Ascending aorta (tissue), 2 donors: Measurements from ENCODE around the gene BPGM. TPM values are rescaled to one million over a fixed set of nuclear protein-coding genes. Genes with fewer than 3 reads are reported as not detected.
"Not testable (repeated sequence)": the region's sequence is repeated elsewhere in the genome, so short reads cannot be mapped to it uniquely, and the experiment has no call there.

Experiments
- DNase-seq, 2 donors: peaks; one replicate each; pipeline ENCODE4 v3.0.0-alpha.2; 2019; ENCODE audit warnings: low spot score in 2 of 2
- H3K27ac ChIP-seq, 2 donors: fragments of 200-600 bp; sonication (generic); one replicate each; pipeline ENCODE4 v1.5.1; 2016 to 2017; ENCODE audit warnings: mild to moderate bottlenecking in 1 of 2
- H3K27me3 ChIP-seq: fragments of 200-600 bp; sonication (generic); one replicate; pipeline ENCODE4 v1.5.1; 2017
- H3K36me3 ChIP-seq, 2 donors: fragments of 200-600 bp; sonication (generic); one replicate each; pipeline ENCODE4 v1.5.1; 2016
- H3K4me1 ChIP-seq, 2 donors: fragments of 200-600 bp; sonication (generic); one replicate each; pipeline ENCODE4 v1.5.1; 2016 to 2017; ENCODE audit warnings: mild to moderate bottlenecking in 1 of 2
- H3K4me3 ChIP-seq, 2 donors: fragments of 200-600 bp; sonication (generic); one replicate each; pipeline ENCODE4 v1.5.1; 2016 to 2017; ENCODE audit warnings: mild to moderate bottlenecking in 1 of 2
- H3K9me3 ChIP-seq, 2 donors: fragments of 200-600 bp; sonication (generic); one replicate each; pipeline ENCODE4 v1.5.1; 2016
- intact Hi-C: fragments of 100-400 bp; cut with DNase I; formaldehyde crosslinking; loops from one replicate; pipeline ENCODE4 v1.15.1; 2023
- total RNA-seq: library from RNA; depleted of rRNA; stranded (reverse); fragments of >200 nt; gene quantifications from one replicate; pipeline ENCODE4 v1.1.0, GENCODE V29; 2016
- TF ChIP-seq, protein P1 (sequence below), 3 experiments: fragments of 200-600 bp in 2 of 3; fragments of 450-650 bp in 1 of 3; sonication (generic) in 2 of 3; IDR thresholded peaks; one replicate each; pipeline ENCODE4 v1.5.1; 2016 to 2019; ENCODE audit warnings: antibody characterized with exemption in 3 of 3, mild to moderate bottlenecking in 1 of 3, moderate library complexity in 1 of 3

Gene BPGM
- total RNA-seq, 1 donor from 2014 or later = 19.2 TPM

DNA sequence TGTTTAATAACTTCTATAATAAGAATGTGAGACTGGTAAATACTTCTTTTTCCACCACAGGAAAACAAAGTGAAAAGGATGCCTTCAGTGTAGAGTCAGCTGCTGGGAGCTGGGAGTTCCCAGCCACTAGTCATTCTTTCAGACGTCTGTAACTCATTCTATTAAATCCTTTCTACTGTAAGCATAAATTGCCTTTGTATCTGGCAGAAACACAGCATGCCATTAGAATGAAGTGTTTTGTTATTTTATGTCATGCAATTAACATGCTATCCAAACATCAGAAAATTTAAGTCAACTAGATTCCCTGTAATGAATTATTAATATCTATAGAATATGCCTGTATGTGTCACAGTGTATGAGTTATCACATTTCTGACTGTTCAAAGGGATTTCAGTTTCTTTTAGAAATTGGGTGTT lies 14.3 kb downstream of the BPGM start:
- Histone ChIP-seq H3K36me3 (peaks cover 9 to 11% of the 10 kb centered on the region in 2 donors), H3K9me3 (no peaks in the 10 kb centered on the region), H3K27ac (no peak overlapping the region), H3K4me1 (no peaks in the 10 kb centered on the region), H3K27me3 (no peaks in the 10 kb centered on the region), H3K4me3 (no peak overlapping the region)
- TF ChIP-seq, protein P1, sequence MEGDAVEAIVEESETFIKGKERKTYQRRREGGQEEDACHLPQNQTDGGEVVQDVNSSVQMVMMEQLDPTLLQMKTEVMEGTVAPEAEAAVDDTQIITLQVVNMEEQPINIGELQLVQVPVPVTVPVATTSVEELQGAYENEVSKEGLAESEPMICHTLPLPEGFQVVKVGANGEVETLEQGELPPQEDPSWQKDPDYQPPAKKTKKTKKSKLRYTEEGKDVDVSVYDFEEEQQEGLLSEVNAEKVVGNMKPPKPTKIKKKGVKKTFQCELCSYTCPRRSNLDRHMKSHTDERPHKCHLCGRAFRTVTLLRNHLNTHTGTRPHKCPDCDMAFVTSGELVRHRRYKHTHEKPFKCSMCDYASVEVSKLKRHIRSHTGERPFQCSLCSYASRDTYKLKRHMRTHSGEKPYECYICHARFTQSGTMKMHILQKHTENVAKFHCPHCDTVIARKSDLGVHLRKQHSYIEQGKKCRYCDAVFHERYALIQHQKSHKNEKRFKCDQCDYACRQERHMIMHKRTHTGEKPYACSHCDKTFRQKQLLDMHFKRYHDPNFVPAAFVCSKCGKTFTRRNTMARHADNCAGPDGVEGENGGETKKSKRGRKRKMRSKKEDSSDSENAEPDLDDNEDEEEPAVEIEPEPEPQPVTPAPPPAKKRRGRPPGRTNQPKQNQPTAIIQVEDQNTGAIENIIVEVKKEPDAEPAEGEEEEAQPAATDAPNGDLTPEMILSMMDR (IDR thresholded peaks at IDR 0.05) = no peak
- intact Hi-C loops = no loop called here
- DNase-seq = no peak

DNA sequence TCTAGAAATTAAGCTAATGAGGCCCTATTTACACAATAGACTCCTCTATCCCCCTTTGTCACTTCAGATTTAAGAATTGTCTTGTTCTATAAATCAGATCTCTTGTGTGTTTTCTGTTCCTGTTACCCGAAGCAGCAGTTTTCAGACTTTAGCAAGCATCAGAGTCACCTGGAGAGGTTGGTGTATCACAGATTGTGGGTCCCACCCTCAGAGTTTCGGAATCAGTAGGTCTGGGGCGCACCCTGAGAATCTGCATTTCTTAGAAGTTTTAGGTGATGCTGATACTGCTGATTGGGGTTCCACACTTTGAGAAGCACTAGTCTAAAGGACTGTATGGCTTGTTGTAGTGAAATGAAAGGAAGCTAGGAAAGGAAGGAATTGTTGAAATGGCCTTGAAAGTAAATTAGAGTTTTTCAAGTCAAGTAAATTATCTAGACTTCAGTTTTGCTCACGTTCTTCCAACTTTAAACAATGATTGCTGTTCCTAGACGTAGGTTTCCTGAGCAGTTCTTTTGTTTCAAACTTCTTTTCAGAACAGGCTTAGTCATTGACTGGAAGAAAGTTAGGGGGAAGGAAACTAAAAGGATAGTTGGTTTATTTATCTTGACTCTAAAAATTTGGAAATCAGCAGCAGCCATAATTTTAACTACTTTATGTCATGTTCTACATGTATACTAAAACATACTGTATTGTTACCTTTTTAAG lies 15.7 kb downstream of the BPGM start:
- peaks cover 9 to 11% of the 10 kb centered on the region in 2 donors for H3K36me3 ChIP-seq
- TF ChIP-seq, protein P1 (IDR thresholded peaks at IDR 0.05) = no peak
- H3K27ac ChIP-seq = no peak overlapping the region
- no peak overlapping the region for H3K4me3 ChIP-seq
- intact Hi-C loops = no loop called here
- no peaks in the 10 kb centered on the region for H3K9me3 ChIP-seq
- no peak for DNase-seq
- H3K4me1 ChIP-seq = no peaks in the 10 kb centered on the region
- H3K27me3 ChIP-seq = no peaks in the 10 kb centered on the region

DNA sequence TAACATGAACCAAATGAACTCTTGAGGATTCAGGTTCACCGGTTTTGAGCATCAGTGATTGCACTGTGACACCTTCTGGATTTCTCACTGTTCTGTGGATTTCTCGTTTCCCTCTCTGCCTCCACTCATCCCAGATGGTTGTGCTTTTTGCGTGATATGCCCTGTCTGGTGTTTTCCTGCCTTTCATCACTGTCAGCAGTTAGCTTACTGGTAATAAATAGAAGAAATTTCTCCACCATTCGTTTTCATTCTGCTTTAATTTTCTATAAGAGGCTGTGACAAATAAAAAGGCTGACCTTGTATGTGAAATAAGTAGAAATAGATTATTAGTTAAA lies 16.2 kb downstream of the BPGM start:
- DNase-seq = no peak
- intact Hi-C loops = no loop called here
- Histone ChIP-seq H3K4me1 (no peaks in the 10 kb centered on the region), H3K27ac (no peak overlapping the region), H3K27me3 (no peaks in the 10 kb centered on the region), H3K4me3 (no peak overlapping the region), H3K9me3 (no peaks in the 10 kb centered on the region), H3K36me3 (peaks cover 9 to 11% of the 10 kb centered on the region in 2 donors)
- TF ChIP-seq, protein P1 (IDR thresholded peaks at IDR 0.05) = no peak

DNA sequence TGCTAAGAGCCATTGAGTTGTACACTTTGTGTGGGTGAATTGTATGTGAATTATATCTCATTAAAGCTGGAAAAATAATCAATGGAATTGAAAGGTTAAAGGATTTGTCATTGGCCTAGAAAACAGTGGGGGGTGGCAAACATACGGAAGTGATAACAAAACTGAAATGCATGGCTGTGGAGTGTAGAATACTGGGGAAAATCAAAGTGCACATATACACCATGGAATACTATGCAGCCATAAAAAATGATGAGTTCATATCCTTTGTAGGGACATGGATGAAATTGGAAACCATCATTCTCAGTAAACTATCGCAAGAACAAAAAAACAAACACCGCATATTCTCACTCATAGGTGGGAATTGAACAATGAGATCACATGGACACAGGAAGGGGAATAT lies 18.4 kb downstream of the BPGM start:
- H3K27ac ChIP-seq, H3K9me3 ChIP-seq: not testable (repeated sequence)

DNA sequence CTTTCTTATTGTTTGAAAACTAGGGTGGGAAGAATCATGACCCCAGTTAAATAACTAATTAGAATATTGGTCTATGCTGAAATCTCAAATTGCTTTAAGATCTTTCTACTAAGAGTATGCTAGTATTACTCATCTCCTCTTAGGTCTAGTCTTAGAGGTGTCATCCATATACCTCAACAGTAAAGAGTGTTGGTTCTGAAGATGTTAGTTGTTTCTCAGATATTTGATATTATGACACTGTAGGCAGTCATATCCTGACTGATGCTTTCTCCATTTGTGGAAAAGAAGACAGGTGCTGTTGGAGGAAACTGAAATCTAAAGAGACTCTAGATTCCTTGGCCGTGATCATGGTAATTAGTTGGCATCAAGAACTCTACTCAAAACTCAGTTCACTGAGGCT lies 21.2 kb downstream of the BPGM start:
- Histone ChIP-seq H3K4me3 (no peak overlapping the region), H3K4me1 (peaks cover 0 to 2% of the 10 kb centered on the region in 2 donors), H3K36me3 (peaks cover 0 to 3% of the 10 kb centered on the region in 2 donors), H3K27ac (no peak overlapping the region), H3K27me3 (no peaks in the 10 kb centered on the region), H3K9me3 (no peaks in the 10 kb centered on the region)
- TF ChIP-seq, protein P1 (IDR thresholded peaks at IDR 0.05) = no peak
- no peak for DNase-seq
- intact Hi-C loops = no loop called here

More for the DNA sequence above, 18.4 kb downstream of the BPGM start:
- H3K36me3 ChIP-seq, DNase-seq, H3K4me1 ChIP-seq, intact Hi-C loops, H3K4me3 ChIP-seq, H3K27me3 ChIP-seq: not testable (repeated sequence)

DNA sequence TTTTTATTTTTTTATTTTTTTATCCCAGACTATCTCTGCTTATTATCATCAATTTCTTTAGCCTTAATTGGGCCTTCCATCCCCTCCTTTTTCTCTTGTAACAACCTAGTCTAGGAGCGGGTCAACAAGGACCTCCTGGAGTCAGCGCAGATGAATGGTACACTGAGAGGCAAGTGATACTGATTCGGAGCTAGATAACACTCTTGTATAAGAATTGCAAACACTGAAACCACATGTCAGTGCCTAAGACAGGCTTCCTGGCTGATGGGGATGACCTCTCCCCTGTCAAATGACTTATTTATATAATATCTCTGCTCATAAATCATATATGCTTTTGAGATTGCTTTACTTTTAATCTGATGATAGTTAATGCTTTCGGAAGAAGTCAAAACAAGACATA lies 22.7 kb downstream of the BPGM start:
- peaks cover 0 to 2% of the 10 kb centered on the region in 2 donors for H3K4me1 ChIP-seq
- DNase-seq = no peak
- intact Hi-C loops = no loop called here
- no peak overlapping the region for H3K27ac ChIP-seq
- no peaks in the 10 kb centered on the region for H3K9me3 ChIP-seq
- no peak overlapping the region for H3K4me3 ChIP-seq
- TF ChIP-seq, protein P1 (IDR thresholded peaks at IDR 0.05) = no peak
- H3K27me3 ChIP-seq = no peaks in the 10 kb centered on the region
- no peaks in the 10 kb centered on the region for H3K36me3 ChIP-seq
